K562 (cell line): ENCODE data around the gene POLA1. TPM values are rescaled to one million over a fixed set of nuclear protein-coding genes. Genes with fewer than 3 reads are reported as not detected.

Experiments
- ARHGAP35 ChIP-seq: fragments of 450-650 bp; IDR thresholded peaks from 2 replicates; pipeline ENCODE4 v1.6.1; 2018; ENCODE audit not compliant: partially characterized antibody
- CEBPZ ChIP-seq: fragments of 150-350 bp; IDR thresholded peaks from 2 replicates; pipeline ENCODE4 v1.6.1; 2014; ENCODE audit warnings: low read depth, mild to moderate bottlenecking, low read length, borderline replicate concordance
- ETV6 ChIP-seq, 3 experiments: fragments of 150-350 bp in 1 of 3; sonication (generic) in 1 of 3; formaldehyde crosslinking in 1 of 3; IDR thresholded peaks; 2 replicates each; pipeline versions ENCODE4 v1.6.1 to v1.8.0; 2014 to 2022; ENCODE audit warnings: borderline replicate concordance in 2 of 3, low read depth in 2 of 3, antibody characterized with exemption in 1 of 3, low read length in 1 of 3, mild to moderate bottlenecking in 1 of 3, missing genetic modification reagents in 1 of 3
- HES1 ChIP-seq: fragments of 450-650 bp; IDR thresholded peaks from 2 replicates; pipeline ENCODE4 v1.6.1; 2016; ENCODE audit warnings: low read depth, mild to moderate bottlenecking, moderate library complexity
- JUNB ChIP-seq: fragments of 450-650 bp; formaldehyde crosslinking; conservative IDR thresholded peaks from 2 replicates; pipeline ENCODE4 v1.4.0; 2020; ENCODE audit warnings: mild to moderate bottlenecking
- MEF2A ChIP-seq: IDR thresholded peaks from 2 replicates; pipeline ENCODE4 v1.6.1; 2011; ENCODE audit warnings: low read depth, mild to moderate bottlenecking, low read length, moderate library complexity; ENCODE audit not compliant: control insufficient read depth
- STAT6 ChIP-seq: sonication (generic); formaldehyde crosslinking; IDR thresholded peaks from 2 replicates; pipeline ENCODE4 v1.8.1; 2023; ENCODE audit warnings: mild to moderate bottlenecking, missing genetic modification reagents
- TAF1 ChIP-seq: IDR thresholded peaks from 2 replicates; pipeline ENCODE4 v1.6.1; 2011; ENCODE audit warnings: mild to moderate bottlenecking, low read length, moderate library complexity; ENCODE audit not compliant: insufficient read depth, control insufficient read depth, severe bottlenecking; ENCODE audit errors: extremely low read depth
- YBX1 ChIP-seq: fragments of 450-650 bp; IDR thresholded peaks from 2 replicates; pipeline ENCODE4 v1.7.1; 2016; ENCODE audit warnings: mild to moderate bottlenecking
- ZNF232 ChIP-seq: sonication (generic); formaldehyde crosslinking; IDR thresholded peaks from 2 replicates; pipeline ENCODE4 v1.8.0; 2022; ENCODE audit warnings: mild to moderate bottlenecking, missing genetic modification reagents
- polyA plus RNA-seq, 8 experiments: library from polyadenylated mRNA; depleted of rRNA in 4 of 8; stranded (reverse) in 5 of 8; unstranded in 3 of 8; fragments of >200 nt; fragmentation: Nextera tagmentation in 2 of 8; fragmentation: Illumina TruSeq in 1 of 8; extraction: Ambion mirVana in 2 of 8; extraction: Trizol in 1 of 8; gene quantifications; 2 replicates each; pipeline versions ENCODE4 v1.2.1 to v1.2.3, GENCODE V29; 2011 to 2014; ENCODE audit warnings: inconsistent platforms in 1 of 8, missing spikeins in 1 of 8
- total RNA-seq, 7 experiments: library from RNA; depleted of rRNA in 6 of 7; stranded (reverse); fragments of >200 nt in 6 of 7; fragmentation: Illumina TruSeq in 2 of 7; extraction: Trizol in 2 of 7; gene quantifications; 2 replicates each; pipeline versions ENCODE4 v1.2.1 to v1.2.3, GENCODE V29; 2011 to 2021; ENCODE audit warnings: low replicate concordance in 1 of 7
- TF ChIP-seq, protein P1 (sequence below), 2 experiments: fragments of 450-650 bp in 1 of 2; IDR thresholded peaks; 2 replicates each; pipeline ENCODE4 v1.6.1; 2011 to 2017; ENCODE audit warnings: low read depth in 2 of 2, antibody characterized with exemption in 1 of 2, borderline replicate concordance in 1 of 2, low read length in 1 of 2, mild to moderate bottlenecking in 1 of 2, mixed read lengths in 1 of 2; ENCODE audit not compliant: control insufficient read depth in 1 of 2

POLA1 gene
- total and polyA plus RNA-seq, 9 of the 15 experiments (the other 6 are each of a cell fraction or from before 2014, with no cell fraction given), result 8.6 to 48.4 (median 27.4) TPM

DNA sequence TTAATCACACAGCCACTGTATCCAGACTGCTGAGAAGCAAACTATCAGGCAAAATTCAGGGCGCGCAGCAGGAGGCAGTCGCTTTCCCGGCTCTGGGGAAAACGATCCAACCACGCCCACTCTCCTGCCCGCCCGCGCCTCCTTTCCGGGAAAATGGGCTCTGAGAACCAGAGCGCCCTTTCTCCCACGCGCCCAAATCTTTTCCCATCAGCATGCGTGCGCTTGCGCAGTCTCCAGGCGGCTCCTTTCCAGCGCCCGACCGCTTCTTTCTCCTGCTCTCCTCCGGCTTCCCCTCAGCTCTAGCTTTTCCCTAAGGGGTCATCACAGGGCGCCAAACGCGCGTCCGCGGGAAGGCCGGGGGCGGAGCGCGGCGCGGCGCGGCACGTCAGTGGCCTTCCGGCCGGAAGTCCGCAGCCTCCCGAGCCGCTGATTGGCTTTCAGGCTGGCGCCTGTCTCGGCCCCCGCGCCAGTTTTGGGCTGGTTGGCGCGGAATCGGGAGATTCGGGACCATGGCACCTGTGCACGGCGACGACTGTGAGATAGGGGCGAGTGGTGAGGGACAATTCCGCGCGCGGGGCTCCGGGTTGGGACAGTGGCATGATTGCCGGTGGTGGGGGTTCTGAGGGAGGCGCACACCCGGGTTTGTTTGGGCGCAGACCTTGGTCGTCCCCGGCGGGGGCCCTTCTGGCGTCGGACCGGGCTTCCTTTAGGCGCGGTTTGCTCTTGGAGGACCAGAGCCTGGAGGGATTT lies at the start of gene POLA1 (continued):
- TF ChIP-seq, protein P1, sequence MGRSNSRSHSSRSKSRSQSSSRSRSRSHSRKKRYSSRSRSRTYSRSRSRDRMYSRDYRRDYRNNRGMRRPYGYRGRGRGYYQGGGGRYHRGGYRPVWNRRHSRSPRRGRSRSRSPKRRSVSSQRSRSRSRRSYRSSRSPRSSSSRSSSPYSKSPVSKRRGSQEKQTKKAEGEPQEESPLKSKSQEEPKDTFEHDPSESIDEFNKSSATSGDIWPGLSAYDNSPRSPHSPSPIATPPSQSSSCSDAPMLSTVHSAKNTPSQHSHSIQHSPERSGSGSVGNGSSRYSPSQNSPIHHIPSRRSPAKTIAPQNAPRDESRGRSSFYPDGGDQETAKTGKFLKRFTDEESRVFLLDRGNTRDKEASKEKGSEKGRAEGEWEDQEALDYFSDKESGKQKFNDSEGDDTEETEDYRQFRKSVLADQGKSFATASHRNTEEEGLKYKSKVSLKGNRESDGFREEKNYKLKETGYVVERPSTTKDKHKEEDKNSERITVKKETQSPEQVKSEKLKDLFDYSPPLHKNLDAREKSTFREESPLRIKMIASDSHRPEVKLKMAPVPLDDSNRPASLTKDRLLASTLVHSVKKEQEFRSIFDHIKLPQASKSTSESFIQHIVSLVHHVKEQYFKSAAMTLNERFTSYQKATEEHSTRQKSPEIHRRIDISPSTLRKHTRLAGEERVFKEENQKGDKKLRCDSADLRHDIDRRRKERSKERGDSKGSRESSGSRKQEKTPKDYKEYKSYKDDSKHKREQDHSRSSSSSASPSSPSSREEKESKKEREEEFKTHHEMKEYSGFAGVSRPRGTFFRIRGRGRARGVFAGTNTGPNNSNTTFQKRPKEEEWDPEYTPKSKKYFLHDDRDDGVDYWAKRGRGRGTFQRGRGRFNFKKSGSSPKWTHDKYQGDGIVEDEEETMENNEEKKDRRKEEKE (IDR thresholded peaks at IDR 0.05; ENCODE audit: borderline replicate concordance in 1 of 2, control insufficient read depth in 1 of 2, low read depth in 2 of 2, low read length in 1 of 2), result no peak
- no peak for TF ChIP-seq MEF2A
- TF ChIP-seq CEBPZ, result no peak
- peak; percentile 61 for TF ChIP-seq TAF1
- no peak for TF ChIP-seq HES1
- TF ChIP-seq YBX1, result no peak
- no peak for TF ChIP-seq JUNB (CRISPR knock-in tag)
- 0 out of 2 replicates have a peak, but pooled peaks have one; percentile 79 for TF ChIP-seq STAT6 (CRISPR knock-in tag)
- no peak for TF ChIP-seq ARHGAP35
- no peak for TF ChIP-seq ETV6 (IDR thresholded peaks at IDR 0.05; ENCODE audit: borderline replicate concordance in 1 of 2, low read depth in 2 of 2, low read length in 1 of 2)
- no peak for TF ChIP-seq ETV6 (CRISPR knock-in tag; IDR thresholded peaks at IDR 0.05; ENCODE audit: borderline replicate concordance)
- TF ChIP-seq ZNF232 (CRISPR knock-in tag), result no peak
